SK-N-SH (cell line): ENCODE results near the gene SLC22A23.

Source experiments
- CTCF ChIP-seq: fragments of 200-600 bp; sonication (generic); IDR thresholded peaks from 2 replicates; pipeline ENCODE4 v1.6.1; 2017; ENCODE audit warnings: antibody characterized with exemption, mild to moderate bottlenecking, moderate library complexity
- EP300 ChIP-seq, 2 experiments: IDR thresholded peaks; 2 replicates each; pipeline versions ENCODE4 v1.4.0 to v1.6.1; 2012; ENCODE audit warnings: borderline replicate concordance in 1 of 2, low read depth in 1 of 2, low read length in 1 of 2
- GABPA ChIP-seq: IDR thresholded peaks from 2 replicates; pipeline ENCODE4 v1.4.0; 2012; ENCODE audit warnings: low read depth, mild to moderate bottlenecking
- JUND ChIP-seq: IDR thresholded peaks from 2 replicates; pipeline ENCODE4 v1.4.0; 2012
- POLR2AphosphoS5 ChIP-seq: IDR thresholded peaks from 2 replicates; pipeline ENCODE4 v1.6.1; 2012; ENCODE audit warnings: low read depth, low read length
- RAD21 ChIP-seq: IDR thresholded peaks from 2 replicates; pipeline ENCODE4 v1.6.1; 2012; ENCODE audit warnings: mild to moderate bottlenecking, low read length
- RCOR1 ChIP-seq: fragments of 150-350 bp; IDR thresholded peaks from 2 replicates; pipeline ENCODE4 v1.6.1; 2017; ENCODE audit warnings: antibody characterized with exemption, low read length
- TAF1 ChIP-seq: IDR thresholded peaks from 2 replicates; pipeline ENCODE4 v1.6.1; 2012; ENCODE audit warnings: low read depth, mild to moderate bottlenecking, low read length, moderate library complexity, borderline replicate concordance
- TCF12 ChIP-seq: IDR thresholded peaks from 2 replicates; pipeline ENCODE4 v1.4.0; 2012
- USF2 ChIP-seq: fragments of 150-350 bp; IDR thresholded peaks from 2 replicates; pipeline ENCODE4 v1.6.1; 2017; ENCODE audit warnings: antibody characterized with exemption, low read length, low read depth, borderline replicate concordance

- TF ChIP-seq EP300 (IDR thresholded peaks at IDR 0.05; ENCODE audit: borderline replicate concordance in 1 of 2, low read depth in 1 of 2, low read length in 1 of 2) (no peak), TAF1 (no peak), CTCF (no peak), GABPA (no peak), RAD21 (no peak), TCF12 (no peak), USF2 (no peak), POLR2AphosphoS5 (no peak), JUND (no peak), RCOR1 (no peak)
Measured at GRCh38 chr6:3460253-3460652, 3.4 kb upstream of the SLC22A23 start.
